Epithelial cell of proximal tubule (primary cell): ENCODE measurements around the gene CTTN. TPM values are rescaled to one million over a fixed set of nuclear protein-coding genes. Genes with fewer than 3 reads are reported as not detected.

Source experiments
- DNase-seq: peaks from one replicate; pipeline ENCODE4 v3.0.0-alpha.2; 2011; ENCODE audit warnings: low read depth
- H3K4me3 ChIP-seq: 2 replicates; pipeline ENCODE4 v1.5.1; 2011; ENCODE audit warnings: low read depth, mild to moderate bottlenecking, low read length
- total RNA-seq: library from RNA; depleted of rRNA; stranded (reverse); fragments of >200 nt; gene quantifications from 2 replicates; pipeline ENCODE4 v1.2.3, GENCODE V29; 2015
- TF ChIP-seq, protein P1 (sequence below): conservative IDR thresholded peaks from 2 replicates; pipeline ENCODE4 v1.5.1; 2012; ENCODE audit warnings: low read depth, mild to moderate bottlenecking, low read length

The CTTN gene
- total RNA-seq, 1 donor from 2014 or later: 254 TPM

GRCh38 chr11:70420496-70420895 is 22.2 kb downstream of the CTTN start:
- H3K4me3 ChIP-seq: no peak overlapping the region
- TF ChIP-seq, protein P1, sequence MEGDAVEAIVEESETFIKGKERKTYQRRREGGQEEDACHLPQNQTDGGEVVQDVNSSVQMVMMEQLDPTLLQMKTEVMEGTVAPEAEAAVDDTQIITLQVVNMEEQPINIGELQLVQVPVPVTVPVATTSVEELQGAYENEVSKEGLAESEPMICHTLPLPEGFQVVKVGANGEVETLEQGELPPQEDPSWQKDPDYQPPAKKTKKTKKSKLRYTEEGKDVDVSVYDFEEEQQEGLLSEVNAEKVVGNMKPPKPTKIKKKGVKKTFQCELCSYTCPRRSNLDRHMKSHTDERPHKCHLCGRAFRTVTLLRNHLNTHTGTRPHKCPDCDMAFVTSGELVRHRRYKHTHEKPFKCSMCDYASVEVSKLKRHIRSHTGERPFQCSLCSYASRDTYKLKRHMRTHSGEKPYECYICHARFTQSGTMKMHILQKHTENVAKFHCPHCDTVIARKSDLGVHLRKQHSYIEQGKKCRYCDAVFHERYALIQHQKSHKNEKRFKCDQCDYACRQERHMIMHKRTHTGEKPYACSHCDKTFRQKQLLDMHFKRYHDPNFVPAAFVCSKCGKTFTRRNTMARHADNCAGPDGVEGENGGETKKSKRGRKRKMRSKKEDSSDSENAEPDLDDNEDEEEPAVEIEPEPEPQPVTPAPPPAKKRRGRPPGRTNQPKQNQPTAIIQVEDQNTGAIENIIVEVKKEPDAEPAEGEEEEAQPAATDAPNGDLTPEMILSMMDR: no peak
- DNase-seq: no peak

- no peak for DNase-seq
- H3K4me3 ChIP-seq: no peak overlapping the region
- TF ChIP-seq, protein P1: no peak
Observed at GRCh38 chr11:70421123-70421522, 22.8 kb downstream of the CTTN start.

DNA sequence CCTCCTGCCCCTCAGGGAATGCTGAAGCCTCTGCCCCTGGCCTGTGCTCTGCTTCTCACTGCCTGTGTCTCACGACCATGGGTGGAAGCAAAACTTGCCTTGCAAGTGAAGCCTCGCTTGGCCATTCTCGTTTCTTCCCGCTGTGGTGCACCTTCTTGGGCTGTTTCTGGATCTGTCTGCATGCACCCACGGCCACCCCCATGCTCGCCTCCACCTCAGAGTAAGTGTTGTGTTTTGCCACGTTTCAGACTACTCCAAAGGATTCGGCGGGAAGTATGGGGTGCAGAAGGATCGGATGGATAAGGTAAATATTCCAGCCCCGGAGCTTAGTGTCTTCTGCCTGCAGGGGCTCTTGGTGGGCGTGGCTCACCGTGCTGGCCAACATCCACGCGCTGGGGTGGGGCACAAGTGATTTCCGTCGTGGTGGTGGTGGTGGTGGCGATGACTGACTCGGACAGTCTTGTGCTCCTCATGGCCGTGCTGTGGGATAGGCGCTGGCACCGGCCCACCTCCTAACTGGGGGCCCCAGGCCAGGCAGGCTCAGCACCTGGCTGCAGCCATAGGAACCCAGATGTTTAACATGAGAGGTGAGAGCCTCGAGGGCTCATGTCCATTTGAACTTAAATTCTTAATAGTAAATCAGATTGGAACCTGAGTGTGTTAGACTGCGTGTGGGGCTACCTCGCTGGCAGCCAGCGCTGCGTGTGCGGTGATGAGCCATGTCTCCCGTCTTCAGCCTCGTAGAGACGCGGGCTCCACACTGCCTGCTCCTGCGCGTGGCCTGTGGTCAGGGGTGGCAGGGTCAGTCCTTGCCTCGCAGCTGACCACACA is 24.6 kb downstream of the CTTN start:
- no peak overlapping the region for H3K4me3 ChIP-seq
- TF ChIP-seq, protein P1: no peak
- no peak for DNase-seq

DNA sequence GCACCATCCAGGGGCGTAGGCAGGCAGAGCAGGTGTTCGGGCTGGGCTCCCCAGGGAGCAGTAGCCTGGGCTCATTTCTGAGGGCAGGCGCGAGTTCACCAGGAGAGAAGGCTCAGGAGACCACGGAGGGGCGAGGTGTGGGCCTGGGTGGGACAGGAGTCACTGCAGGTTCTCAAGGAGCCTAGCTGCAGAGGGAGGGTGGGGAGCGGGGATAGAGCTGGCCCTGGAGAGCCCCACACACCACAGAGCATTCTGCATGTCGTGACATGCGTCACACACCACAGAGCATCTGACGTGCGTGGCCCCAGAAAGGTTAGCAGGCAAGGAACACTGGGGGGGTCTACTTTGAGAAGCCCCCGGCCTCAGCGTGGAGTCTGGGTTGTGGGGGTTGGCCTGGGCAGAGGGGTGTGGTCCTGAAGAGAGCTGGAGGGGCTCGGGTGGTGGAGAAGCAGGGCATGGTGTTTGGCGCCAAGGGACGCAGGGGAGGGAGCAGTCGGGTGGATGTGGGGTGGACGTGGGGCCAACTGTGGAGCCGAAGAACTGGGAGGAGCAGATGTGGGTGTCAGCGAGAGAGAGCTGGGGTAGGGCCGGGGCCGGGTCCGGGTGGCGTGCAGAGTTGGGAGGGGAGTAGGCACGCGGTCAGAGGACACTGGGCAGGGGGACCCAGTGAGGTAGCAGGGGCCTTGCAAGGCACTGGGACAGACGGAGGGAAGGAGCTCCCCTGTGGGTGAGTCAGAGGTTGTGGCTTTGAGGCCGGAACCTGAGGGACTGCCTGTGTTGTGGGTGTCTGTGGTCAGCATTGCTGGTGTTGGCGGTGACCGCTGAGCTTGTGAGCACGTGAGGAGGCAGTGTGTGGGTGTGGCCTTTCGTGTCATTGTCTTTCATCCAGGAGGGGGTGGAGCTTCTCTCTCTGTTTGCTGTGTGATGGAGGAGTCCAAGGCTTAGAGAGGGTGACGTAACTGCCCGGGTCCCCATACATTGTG is 25.5 kb downstream of the CTTN start:
- DNase-seq: no peak
- TF ChIP-seq, protein P1: no peak
- no peak overlapping the region for H3K4me3 ChIP-seq

GRCh38 chr11:70424765-70425344 is 26.5 kb downstream of the CTTN start:
- no peak for DNase-seq
- H3K4me3 ChIP-seq: no peak overlapping the region
- TF ChIP-seq, protein P1: no peak

DNA sequence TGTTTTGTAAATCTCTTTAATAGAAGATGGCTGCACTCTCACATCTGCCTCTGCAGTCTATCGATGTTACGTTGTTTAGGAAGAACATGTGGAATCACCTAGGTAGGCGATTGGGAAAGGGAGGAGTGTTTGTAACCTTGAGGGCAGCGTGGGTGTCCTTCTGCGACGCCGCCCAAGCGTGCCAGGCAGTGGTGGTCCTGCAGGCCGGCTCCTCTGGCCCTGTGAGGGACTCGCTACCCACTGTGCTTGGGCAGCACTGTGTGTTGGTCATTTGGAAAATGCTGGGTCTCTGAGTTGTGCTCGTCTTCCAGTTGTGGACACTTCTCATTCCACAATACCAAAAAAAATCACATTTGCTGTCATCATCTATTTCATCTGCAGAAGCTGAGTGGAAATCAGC is 29.1 kb downstream of the CTTN start:
- no peak for DNase-seq
- H3K4me3 ChIP-seq: no peak overlapping the region
- TF ChIP-seq, protein P1: no peak
